WTC11 (cell line): Measurements from ENCODE around the gene OPRD1.

Experiments used
- E2F5 ChIP-seq: sonication (generic); formaldehyde crosslinking; IDR thresholded peaks from 2 replicates; pipeline ENCODE4 v1.8.1; 2022; ENCODE audit warnings: mild to moderate bottlenecking, moderate library complexity, missing genetic modification reagents
- ELF4 ChIP-seq: sonication (generic); formaldehyde crosslinking; IDR thresholded peaks from 2 replicates; pipeline ENCODE4 v1.8.1; 2022; ENCODE audit warnings: low read depth, mild to moderate bottlenecking, moderate library complexity, missing genetic modification reagents
- ERG ChIP-seq: fragments of 250-450 bp; sonication (Bioruptor Pico); IDR thresholded peaks from 2 replicates; pipeline ENCODE4 v1.8.0; 2021; ENCODE audit warnings: mild to moderate bottlenecking
- FOXJ3 ChIP-seq: sonication (generic); formaldehyde crosslinking; IDR thresholded peaks from 2 replicates; pipeline ENCODE4 v1.9.0; 2021; ENCODE audit warnings: missing genetic modification reagents, mild to moderate bottlenecking, borderline replicate concordance
- HMGXB4 ChIP-seq: sonication (generic); formaldehyde crosslinking; IDR thresholded peaks from 2 replicates; pipeline ENCODE4 v1.8.1; 2023; ENCODE audit warnings: mild to moderate bottlenecking, moderate library complexity, missing genetic modification reagents
- MAX ChIP-seq: sonication (generic); formaldehyde crosslinking; IDR thresholded peaks from 2 replicates; pipeline ENCODE4 v1.8.0; 2022; ENCODE audit warnings: mild to moderate bottlenecking, missing genetic modification reagents
- NR1H2 ChIP-seq: sonication (generic); formaldehyde crosslinking; IDR thresholded peaks from 2 replicates; pipeline ENCODE4 v1.9.0; 2021; ENCODE audit warnings: mild to moderate bottlenecking, moderate library complexity, missing genetic modification reagents
- SMAD4 ChIP-seq: sonication (generic); formaldehyde crosslinking; IDR thresholded peaks from 2 replicates; pipeline ENCODE4 v1.8.0; 2022; ENCODE audit warnings: mild to moderate bottlenecking, missing genetic modification reagents
- SP1 ChIP-seq: sonication (generic); formaldehyde crosslinking; conservative IDR thresholded peaks from 2 replicates; pipeline ENCODE4 v1.8.1; 2022; ENCODE audit warnings: missing genetic modification reagents
- TF ChIP-seq, protein P1 (sequence below): fragments of 200-600 bp; IDR thresholded peaks from 2 replicates; pipeline ENCODE4 v1.8.0; 2022; ENCODE audit warnings: antibody characterized with exemption
- TF ChIP-seq, protein P2 (sequence below): sonication (generic); formaldehyde crosslinking; IDR thresholded peaks from 2 replicates; pipeline ENCODE4 v1.8.1; 2023; ENCODE audit warnings: mild to moderate bottlenecking, missing genetic modification reagents, moderate library complexity

- TF ChIP-seq HMGXB4 (CRISPR knock-in tag), result no peak
- TF ChIP-seq, protein P1, sequence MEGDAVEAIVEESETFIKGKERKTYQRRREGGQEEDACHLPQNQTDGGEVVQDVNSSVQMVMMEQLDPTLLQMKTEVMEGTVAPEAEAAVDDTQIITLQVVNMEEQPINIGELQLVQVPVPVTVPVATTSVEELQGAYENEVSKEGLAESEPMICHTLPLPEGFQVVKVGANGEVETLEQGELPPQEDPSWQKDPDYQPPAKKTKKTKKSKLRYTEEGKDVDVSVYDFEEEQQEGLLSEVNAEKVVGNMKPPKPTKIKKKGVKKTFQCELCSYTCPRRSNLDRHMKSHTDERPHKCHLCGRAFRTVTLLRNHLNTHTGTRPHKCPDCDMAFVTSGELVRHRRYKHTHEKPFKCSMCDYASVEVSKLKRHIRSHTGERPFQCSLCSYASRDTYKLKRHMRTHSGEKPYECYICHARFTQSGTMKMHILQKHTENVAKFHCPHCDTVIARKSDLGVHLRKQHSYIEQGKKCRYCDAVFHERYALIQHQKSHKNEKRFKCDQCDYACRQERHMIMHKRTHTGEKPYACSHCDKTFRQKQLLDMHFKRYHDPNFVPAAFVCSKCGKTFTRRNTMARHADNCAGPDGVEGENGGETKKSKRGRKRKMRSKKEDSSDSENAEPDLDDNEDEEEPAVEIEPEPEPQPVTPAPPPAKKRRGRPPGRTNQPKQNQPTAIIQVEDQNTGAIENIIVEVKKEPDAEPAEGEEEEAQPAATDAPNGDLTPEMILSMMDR, result no peak
- TF ChIP-seq FOXJ3 (CRISPR knock-in tag), result no peak
- no peak for TF ChIP-seq NR1H2 (CRISPR knock-in tag)
- no peak for TF ChIP-seq SP1 (CRISPR knock-in tag)
- TF ChIP-seq SMAD4, result no peak
- no peak for TF ChIP-seq MAX (CRISPR knock-in tag)
- no peak for TF ChIP-seq ELF4 (CRISPR knock-in tag)
- TF ChIP-seq E2F5 (CRISPR knock-in tag), result no peak
- TF ChIP-seq, protein P2, sequence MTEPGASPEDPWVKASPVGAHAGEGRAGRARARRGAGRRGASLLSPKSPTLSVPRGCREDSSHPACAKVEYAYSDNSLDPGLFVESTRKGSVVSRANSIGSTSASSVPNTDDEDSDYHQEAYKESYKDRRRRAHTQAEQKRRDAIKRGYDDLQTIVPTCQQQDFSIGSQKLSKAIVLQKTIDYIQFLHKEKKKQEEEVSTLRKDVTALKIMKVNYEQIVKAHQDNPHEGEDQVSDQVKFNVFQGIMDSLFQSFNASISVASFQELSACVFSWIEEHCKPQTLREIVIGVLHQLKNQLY (CRISPR knock-in tag), result no peak
- no peak for TF ChIP-seq ERG (CRISPR knock-in tag)
Measured at GRCh38 chr1:28902738-28903137, 90.8 kb downstream of the OPRD1 start.
